DOHH2 (cell line): Measurements from ENCODE around the gene NPIPA5.
"Not testable (repeated sequence)": the region's sequence is repeated elsewhere in the genome, so short reads cannot be mapped to it uniquely, and the experiment has no call there.

Experiments used
- EZH2phosphoT487 ChIP-seq: fragments of 200-600 bp; sonication (generic); IDR thresholded peaks from 2 replicates; pipeline ENCODE4 v1.6.1; 2017; ENCODE audit warnings: borderline replicate concordance, mild to moderate bottlenecking, antibody characterized with exemption, low read length, moderate library complexity, mixed read lengths
- TF ChIP-seq, protein P1 (sequence below): fragments of 200-600 bp; sonication (generic); IDR thresholded peaks from one replicate; pipeline ENCODE4 v1.5.1; 2014; ENCODE audit warnings: antibody characterized with exemption, mild to moderate bottlenecking, low read depth, low read length; ENCODE audit not compliant: poor library complexity, severe bottlenecking

DNA sequence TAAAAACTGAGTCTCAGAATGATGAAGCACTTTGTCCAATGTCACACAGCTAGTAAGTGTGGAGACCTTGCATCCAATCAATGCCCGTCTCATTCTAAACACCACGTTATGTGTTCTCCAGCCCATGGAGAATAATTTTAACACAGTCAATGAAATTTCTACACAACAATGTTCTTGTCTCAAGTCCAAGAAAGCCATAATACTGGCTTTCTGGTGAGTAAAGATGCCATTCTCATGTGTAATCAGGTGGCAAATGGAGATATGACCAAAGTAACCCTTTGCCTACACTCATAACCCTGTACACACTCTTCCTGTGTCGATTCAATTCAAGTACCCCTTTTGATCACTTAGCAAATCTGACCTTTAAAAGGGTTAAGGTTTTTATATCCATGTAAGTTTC, 4.7 kb upstream of the NPIPA5 start:
- TF ChIP-seq, protein P1, sequence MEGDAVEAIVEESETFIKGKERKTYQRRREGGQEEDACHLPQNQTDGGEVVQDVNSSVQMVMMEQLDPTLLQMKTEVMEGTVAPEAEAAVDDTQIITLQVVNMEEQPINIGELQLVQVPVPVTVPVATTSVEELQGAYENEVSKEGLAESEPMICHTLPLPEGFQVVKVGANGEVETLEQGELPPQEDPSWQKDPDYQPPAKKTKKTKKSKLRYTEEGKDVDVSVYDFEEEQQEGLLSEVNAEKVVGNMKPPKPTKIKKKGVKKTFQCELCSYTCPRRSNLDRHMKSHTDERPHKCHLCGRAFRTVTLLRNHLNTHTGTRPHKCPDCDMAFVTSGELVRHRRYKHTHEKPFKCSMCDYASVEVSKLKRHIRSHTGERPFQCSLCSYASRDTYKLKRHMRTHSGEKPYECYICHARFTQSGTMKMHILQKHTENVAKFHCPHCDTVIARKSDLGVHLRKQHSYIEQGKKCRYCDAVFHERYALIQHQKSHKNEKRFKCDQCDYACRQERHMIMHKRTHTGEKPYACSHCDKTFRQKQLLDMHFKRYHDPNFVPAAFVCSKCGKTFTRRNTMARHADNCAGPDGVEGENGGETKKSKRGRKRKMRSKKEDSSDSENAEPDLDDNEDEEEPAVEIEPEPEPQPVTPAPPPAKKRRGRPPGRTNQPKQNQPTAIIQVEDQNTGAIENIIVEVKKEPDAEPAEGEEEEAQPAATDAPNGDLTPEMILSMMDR = not testable (repeated sequence)
- not testable (repeated sequence) for TF ChIP-seq EZH2phosphoT487
